HG03108 (cell line): ENCODE data around the gene GDPD1.
A peak's percentile ranks its signal among the peaks of the same experiment; 100 is the strongest.
"Not testable (repeated sequence)": the region's sequence is repeated elsewhere in the genome, so short reads cannot be mapped to it uniquely, and the experiment has no call there.

Experiments
- ATAC-seq: cut with Tn5 transposase; IDR thresholded peaks from one replicate; pipeline ENCODE4 v1.9.1; 2021; ENCODE audit warnings: moderate library complexity; ENCODE audit not compliant: unreplicated experiment

The GDPD1 gene

GRCh38 chr17:59220328-59221158 is at the start of gene GDPD1:
Gene GDPD1 (plus strand): TSS chr17:59220511. CDS start chr17:59220610, 99 bp downstream.
- ATAC-seq, result peak; percentile 94

- ATAC-seq, result no peak
Observed at GRCh38 chr17:59172436-59173004, 47.8 kb upstream of the GDPD1 start.

GRCh38 chr17:59174671-59175070 is 45.6 kb upstream of the GDPD1 start:
- no peak for ATAC-seq

GRCh38 chr17:59175076-59175475 is 45.2 kb upstream of the GDPD1 start:
- no peak for ATAC-seq

- no peak for ATAC-seq
Observed at GRCh38 chr17:59178266-59178985, 41.9 kb upstream of the GDPD1 start.

- not testable (repeated sequence) for ATAC-seq
Observed at GRCh38 chr17:59179601-59180000, 40.7 kb upstream of the GDPD1 start.

GRCh38 chr17:59180626-59181025 is 39.7 kb upstream of the GDPD1 start:
- no peak for ATAC-seq

GRCh38 chr17:59181481-59181880 is 38.8 kb upstream of the GDPD1 start:
- ATAC-seq, result no peak

GRCh38 chr17:59185997-59186396 is 34.3 kb upstream of the GDPD1 start:
- no peak for ATAC-seq

- ATAC-seq, result no peak
Observed at GRCh38 chr17:59186850-59187249, 33.5 kb upstream of the GDPD1 start.

GRCh38 chr17:59190806-59191205 is 29.5 kb upstream of the GDPD1 start:
- ATAC-seq, result no peak

- no peak for ATAC-seq
Observed at GRCh38 chr17:59193336-59193862, 26.9 kb upstream of the GDPD1 start.

- ATAC-seq, result no peak
Observed at GRCh38 chr17:59199398-59199797, 20.9 kb upstream of the GDPD1 start.

- no peak for ATAC-seq
Observed at GRCh38 chr17:59202320-59202719, 18.0 kb upstream of the GDPD1 start.

GRCh38 chr17:59219370-59219769 is 941 bp upstream of the GDPD1 start:
- ATAC-seq, result no peak

- ATAC-seq, result no peak
Observed at GRCh38 chr17:59219992-59220327, 351 bp upstream of the GDPD1 start.

- ATAC-seq, result no peak
Observed at GRCh38 chr17:59221159-59221847, 992 bp downstream of the GDPD1 start.

GRCh38 chr17:59223813-59224212 is 3.5 kb downstream of the GDPD1 start:
- no peak for ATAC-seq

GRCh38 chr17:59228588-59228987 is 8.3 kb downstream of the GDPD1 start:
- not testable (repeated sequence) for ATAC-seq

- ATAC-seq, result no peak
Observed at GRCh38 chr17:59230764-59231163, 10.5 kb downstream of the GDPD1 start.

- ATAC-seq, result no peak
Observed at GRCh38 chr17:59234631-59235030, 14.3 kb downstream of the GDPD1 start.
